Neural progenitor cell (in vitro differentiated cells): ENCODE results near the gene CDCA7. TPM values are rescaled to one million over a fixed set of nuclear protein-coding genes. Genes with fewer than 3 reads are reported as not detected.

ENCODE experiments used
- DNase-seq: peaks from one replicate; pipeline ENCODE4 v3.0.0-alpha.2; 2016; ENCODE audit warnings: low spot score
- H2AFZ ChIP-seq: fragments of 200-600 bp; sonication (generic); replicated peaks from 2 replicates; pipeline ENCODE4 v1.6.1; 2016; ENCODE audit warnings: antibody characterized with exemption
- H3F3A ChIP-seq: fragments of 200-600 bp; sonication (generic); 2 replicates; pipeline ENCODE4 v1.6.1; 2016; ENCODE audit warnings: antibody characterized with exemption, low read depth
- H3K27ac ChIP-seq: fragments of 200-600 bp; sonication (generic); 2 replicates; pipeline ENCODE4 v1.5.1; 2016; ENCODE audit warnings: mild to moderate bottlenecking
- H3K27me3 ChIP-seq: fragments of 200-600 bp; sonication (generic); 2 replicates; pipeline ENCODE4 v1.6.1; 2016; ENCODE audit warnings: mild to moderate bottlenecking, moderate library complexity
- H3K36me3 ChIP-seq: fragments of 200-600 bp; sonication (generic); 2 replicates; pipeline ENCODE4 v1.5.1; 2016
- H3K4me1 ChIP-seq: fragments of 200-600 bp; sonication (generic); 2 replicates; pipeline ENCODE4 v1.6.1; 2016; ENCODE audit warnings: mixed run types
- H3K4me2 ChIP-seq: fragments of 200-600 bp; sonication (generic); 2 replicates; pipeline ENCODE4 v1.6.1; 2016
- H3K4me3 ChIP-seq: fragments of 200-600 bp; sonication (generic); 2 replicates; pipeline ENCODE4 v1.5.1; 2016
- H3K79me2 ChIP-seq: fragments of 200-600 bp; sonication (generic); 2 replicates; pipeline ENCODE4 v1.6.1; 2016; ENCODE audit warnings: low read depth
- H3K9ac ChIP-seq: fragments of 200-600 bp; sonication (generic); 2 replicates; pipeline ENCODE4 v1.6.1; 2016
- H3K9me3 ChIP-seq: fragments of 200-600 bp; sonication (generic); 2 replicates; pipeline ENCODE4 v1.5.1; 2016; ENCODE audit warnings: low read depth
- H4K20me1 ChIP-seq: fragments of 200-600 bp; sonication (generic); 2 replicates; pipeline ENCODE4 v1.6.1; 2016; ENCODE audit warnings: low read depth
- H3K27ac Mint-ChIP-seq: 3 replicates; pipeline ENCODE4 v1.8.0; 2021; ENCODE audit warnings: mixed read lengths
- H3K27me3 Mint-ChIP-seq: 2 replicates; pipeline ENCODE4 v1.8.0; 2022; ENCODE audit warnings: low read depth, mild to moderate bottlenecking, inconsistent platforms, moderate library complexity, mixed read lengths; ENCODE audit not compliant: insufficient read depth
- H3K36me3 Mint-ChIP-seq: 3 replicates; pipeline ENCODE4 v1.8.0; 2021; ENCODE audit warnings: mixed read lengths
- H3K4me1 Mint-ChIP-seq: 3 replicates; pipeline ENCODE4 v1.8.0; 2021; ENCODE audit warnings: mixed read lengths
- H3K4me3 Mint-ChIP-seq: 3 replicates; pipeline ENCODE4 v1.8.0; 2021; ENCODE audit warnings: mild to moderate bottlenecking, moderate library complexity, mixed read lengths
- H3K9me3 Mint-ChIP-seq: 3 replicates; pipeline ENCODE4 v1.8.0; 2020; ENCODE audit warnings: mixed read lengths
- EZH2 ChIP-seq: fragments of 200-600 bp; sonication (generic); IDR thresholded peaks from 2 replicates; pipeline ENCODE4 v1.6.1; 2017; ENCODE audit warnings: antibody characterized with exemption, mild to moderate bottlenecking, moderate library complexity
- EZH2phosphoT487 ChIP-seq: fragments of 200-600 bp; sonication (generic); IDR thresholded peaks from 2 replicates; pipeline ENCODE4 v1.6.1; 2017; ENCODE audit warnings: antibody characterized with exemption
- total RNA-seq: library from RNA; depleted of rRNA; stranded (reverse); fragments of >200 nt; gene quantifications from 2 replicates; pipeline ENCODE4 v1.2.3, GENCODE V29; 2015; ENCODE audit warnings: low replicate concordance
- TF ChIP-seq, protein P1 (sequence below): fragments of 200-600 bp; sonication (generic); IDR thresholded peaks from 2 replicates; pipeline ENCODE4 v1.5.1; 2017; ENCODE audit warnings: antibody characterized with exemption, mild to moderate bottlenecking

Gene CDCA7
- total RNA-seq, 1 donor from 2014 or later, result 31.4 TPM

DNA sequence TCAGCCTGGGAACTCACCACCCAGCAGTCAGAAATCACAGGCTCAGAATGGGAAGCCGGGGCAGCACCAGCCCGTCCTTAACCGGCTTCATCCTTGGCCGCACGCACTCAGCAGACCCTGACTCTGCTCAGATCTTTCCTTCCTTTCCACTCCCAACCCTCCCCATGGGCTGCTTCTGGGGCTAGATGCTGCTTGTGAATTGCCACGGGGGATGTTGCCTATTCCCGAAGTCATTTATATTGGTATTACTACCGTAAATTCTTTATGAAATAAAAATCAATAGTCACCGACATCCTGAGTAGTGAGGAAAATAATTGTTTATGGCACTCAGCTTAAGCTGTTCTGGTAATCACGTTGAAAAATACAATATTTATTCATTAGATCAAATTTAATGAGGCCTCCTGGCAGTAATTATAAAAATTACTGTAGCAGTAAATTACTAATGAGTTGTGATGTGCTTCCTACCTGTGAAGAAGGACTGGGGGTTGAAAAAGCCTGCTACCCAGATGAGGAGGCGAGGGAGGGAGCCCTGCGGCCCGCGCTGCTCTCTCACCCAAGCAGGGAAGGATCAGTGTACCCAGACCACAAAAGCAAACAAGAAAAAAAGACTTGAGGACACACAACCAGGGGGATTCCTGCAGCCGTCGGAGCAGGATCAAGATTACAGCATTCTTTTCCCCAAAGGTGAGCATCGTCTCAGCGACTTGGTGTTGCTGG, 31.5 kb downstream of the CDCA7 start:
- peak overlapping the region; percentile 89 for H3K27ac Mint-ChIP-seq
- H3K9me3 Mint-ChIP-seq, result no peaks in the 10 kb centered on the region
- H2AFZ ChIP-seq, result peak overlapping the region; percentile 59
- H3K79me2 ChIP-seq, result no peaks in the 10 kb centered on the region
- H3K36me3 Mint-ChIP-seq, result peaks cover 7% of the 10 kb centered on the region
- peaks cover 12% of the 10 kb centered on the region for H3F3A ChIP-seq
- no peak overlapping the region for H3K27ac ChIP-seq
- no peaks in the 10 kb centered on the region for H3K27me3 ChIP-seq
- no peaks in the 10 kb centered on the region for H3K27me3 Mint-ChIP-seq
- peaks cover 20% of the 10 kb centered on the region for H3K4me1 ChIP-seq
- peak; percentile 26 for DNase-seq
- H3K9ac ChIP-seq, result no peak overlapping the region
- no peaks in the 10 kb centered on the region for H3K9me3 ChIP-seq
- TF ChIP-seq, protein P1, sequence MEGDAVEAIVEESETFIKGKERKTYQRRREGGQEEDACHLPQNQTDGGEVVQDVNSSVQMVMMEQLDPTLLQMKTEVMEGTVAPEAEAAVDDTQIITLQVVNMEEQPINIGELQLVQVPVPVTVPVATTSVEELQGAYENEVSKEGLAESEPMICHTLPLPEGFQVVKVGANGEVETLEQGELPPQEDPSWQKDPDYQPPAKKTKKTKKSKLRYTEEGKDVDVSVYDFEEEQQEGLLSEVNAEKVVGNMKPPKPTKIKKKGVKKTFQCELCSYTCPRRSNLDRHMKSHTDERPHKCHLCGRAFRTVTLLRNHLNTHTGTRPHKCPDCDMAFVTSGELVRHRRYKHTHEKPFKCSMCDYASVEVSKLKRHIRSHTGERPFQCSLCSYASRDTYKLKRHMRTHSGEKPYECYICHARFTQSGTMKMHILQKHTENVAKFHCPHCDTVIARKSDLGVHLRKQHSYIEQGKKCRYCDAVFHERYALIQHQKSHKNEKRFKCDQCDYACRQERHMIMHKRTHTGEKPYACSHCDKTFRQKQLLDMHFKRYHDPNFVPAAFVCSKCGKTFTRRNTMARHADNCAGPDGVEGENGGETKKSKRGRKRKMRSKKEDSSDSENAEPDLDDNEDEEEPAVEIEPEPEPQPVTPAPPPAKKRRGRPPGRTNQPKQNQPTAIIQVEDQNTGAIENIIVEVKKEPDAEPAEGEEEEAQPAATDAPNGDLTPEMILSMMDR, result no peak
- no peak for TF ChIP-seq EZH2phosphoT487
- TF ChIP-seq EZH2, result no peak
- H4K20me1 ChIP-seq, result no peaks in the 10 kb centered on the region
- peak overlapping the region; percentile 21 for H3K4me2 ChIP-seq
- peaks cover 34% of the 10 kb centered on the region for H3K4me1 Mint-ChIP-seq
- no peaks in the 10 kb centered on the region for H3K36me3 ChIP-seq
- H3K4me3 ChIP-seq, result no peak overlapping the region
- H3K4me3 Mint-ChIP-seq, result peak overlapping the region; percentile 55

DNA sequence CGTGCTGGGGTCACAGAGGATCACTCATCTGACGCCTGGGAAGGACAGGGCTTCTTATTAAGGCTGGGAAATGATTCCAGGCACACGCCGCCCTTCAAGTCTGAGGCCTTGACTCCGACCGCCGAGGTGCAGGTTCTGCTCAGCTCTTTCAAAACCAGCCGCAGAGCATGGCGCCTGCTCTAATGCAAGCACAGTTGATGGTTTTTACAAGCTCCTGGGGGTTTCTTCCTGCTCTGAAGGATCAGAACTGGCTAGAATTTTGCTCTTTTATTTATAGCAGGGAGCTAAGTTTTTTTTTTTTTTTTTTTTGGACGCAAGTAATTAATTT, 32.0 kb downstream of the CDCA7 start:
- peak overlapping the region; percentile 59 for H2AFZ ChIP-seq
- no peak overlapping the region for H3K27ac ChIP-seq
- H3K79me2 ChIP-seq, result no peaks in the 10 kb centered on the region
- no peak overlapping the region for H3K9ac ChIP-seq
- no peaks in the 10 kb centered on the region for H3K9me3 ChIP-seq
- Mint-ChIP-seq H3K4me1 (peaks cover 34% of the 10 kb centered on the region), H3K36me3 (peaks cover 7% of the 10 kb centered on the region), H3K4me3 (no peak overlapping the region), H3K27ac (peak overlapping the region; percentile 89), H3K9me3 (no peaks in the 10 kb centered on the region), H3K27me3 (no peaks in the 10 kb centered on the region)
- peaks cover 20% of the 10 kb centered on the region for H3K4me1 ChIP-seq
- no peak for DNase-seq
- no peak overlapping the region for H3K4me3 ChIP-seq
- peak overlapping the region; percentile 21 for H3K4me2 ChIP-seq
- no peaks in the 10 kb centered on the region for H3K36me3 ChIP-seq
- no peaks in the 10 kb centered on the region for H3K27me3 ChIP-seq
- TF ChIP-seq EZH2 (no peak), EZH2phosphoT487 (no peak)
- TF ChIP-seq, protein P1, result no peak
- H4K20me1 ChIP-seq, result no peaks in the 10 kb centered on the region
- H3F3A ChIP-seq, result peaks cover 12% of the 10 kb centered on the region

DNA sequence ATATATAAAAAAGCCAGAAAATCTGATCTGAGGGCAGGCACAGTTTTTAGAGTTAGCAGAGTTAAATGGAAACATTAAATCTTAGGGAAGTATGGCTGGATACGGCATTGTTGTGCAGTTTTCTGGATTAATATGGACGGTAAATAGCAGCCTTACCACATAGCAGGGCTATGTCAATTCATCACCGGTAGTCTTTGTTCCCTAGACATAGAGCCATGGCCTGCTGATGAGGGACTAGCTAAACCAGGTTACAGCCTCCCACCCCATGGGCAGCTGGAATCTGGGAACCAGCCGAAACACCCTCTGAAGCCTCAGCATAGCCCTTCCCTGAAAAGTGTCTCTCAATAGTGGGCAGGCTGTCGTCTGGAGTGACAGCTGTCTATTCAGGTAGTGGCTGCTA, 32.4 kb downstream of the CDCA7 start:
- Mint-ChIP-seq H3K36me3 (peaks cover 7% of the 10 kb centered on the region), H3K4me1 (peaks cover 34% of the 10 kb centered on the region), H3K27ac (peak overlapping the region; percentile 80), H3K4me3 (no peak overlapping the region), H3K27me3 (no peaks in the 10 kb centered on the region), H3K9me3 (no peaks in the 10 kb centered on the region)
- no peaks in the 10 kb centered on the region for H3K79me2 ChIP-seq
- H3K4me3 ChIP-seq, result no peak overlapping the region
- no peak for TF ChIP-seq EZH2phosphoT487
- TF ChIP-seq, protein P1, result no peak
- no peak for TF ChIP-seq EZH2
- DNase-seq, result peak; percentile 28
- no peak overlapping the region for H3K9ac ChIP-seq
- no peaks in the 10 kb centered on the region for H3K9me3 ChIP-seq
- H3K36me3 ChIP-seq, result no peaks in the 10 kb centered on the region
- H2AFZ ChIP-seq, result no peak overlapping the region
- peak overlapping the region; percentile 21 for H3K4me2 ChIP-seq
- peaks cover 12% of the 10 kb centered on the region for H3F3A ChIP-seq
- no peaks in the 10 kb centered on the region for H3K27me3 ChIP-seq
- peaks cover 20% of the 10 kb centered on the region for H3K4me1 ChIP-seq
- H3K27ac ChIP-seq, result no peak overlapping the region
- no peaks in the 10 kb centered on the region for H4K20me1 ChIP-seq
